Sciatic nerve (tissue), 2 donors: ENCODE measurements around the gene PEPD. TPM values are rescaled to one million over a fixed set of nuclear protein-coding genes. Genes with fewer than 3 reads are reported as not detected.
A peak's percentile ranks its signal among the peaks of the same experiment; 100 is the strongest.
"Not testable (repeated sequence)": the region's sequence is repeated elsewhere in the genome, so short reads cannot be mapped to it uniquely, and the experiment has no call there.

Experiments used
- ATAC-seq: fragments of 200-7000 bp; cut with Tn5 transposase; one replicate; pipeline ENCODE4 v1.9.1; 2020; ENCODE audit warnings: mild to moderate bottlenecking, moderate library complexity
- DNase-seq: peaks from one replicate; pipeline ENCODE4 v3.0.0-alpha.2; 2020; ENCODE audit warnings: low spot score
- intact Hi-C: fragments of 100-400 bp; cut with DNase I; formaldehyde crosslinking; loops from one replicate; pipeline ENCODE4 v1.14.2; 2022
- total RNA-seq: library from RNA; stranded (reverse); fragmentation: NEBNext Ultra II Directional; extraction: Animal tissue kit (Norgen Biotek cat#: 25700); gene quantifications from one replicate; pipeline ENCODE4 v1.2.1, GENCODE V29; 2021
- donor health status: DM: no; HTN: no; CAD: no.
- donor health status: DM: no; HTN: no; CAD: no.

Gene PEPD
- total RNA-seq, 1 donor from 2014 or later: 62.8 TPM

- ATAC-seq: no peak
- DNase-seq: no peak
- intact Hi-C loops: no loop called here
Observed at GRCh38 chr19:33502521-33502920, 19.1 kb downstream of the PEPD start.

GRCh38 chr19:33501693-33502356, 19.8 kb downstream of the PEPD start:
- no peak for ATAC-seq
- DNase-seq: no peak
- intact Hi-C loops: no loop called here

GRCh38 chr19:33500991-33501390, 20.6 kb downstream of the PEPD start:
- no peak for DNase-seq
- no peak for ATAC-seq
- intact Hi-C loops: no loop called here

- DNase-seq (no peak), ATAC-seq (no peak)
- intact Hi-C loops: no loop called here
Observed at GRCh38 chr19:33500586-33500985, 21.0 kb downstream of the PEPD start.

- no peak for DNase-seq
- no peak for ATAC-seq
- intact Hi-C loops: no loop called here
Observed at GRCh38 chr19:33499671-33500506, 21.7 kb downstream of the PEPD start.

GRCh38 chr19:33499248-33499647, 22.3 kb downstream of the PEPD start:
- ATAC-seq: no peak
- DNase-seq: no peak
- intact Hi-C loops: no loop called here

GRCh38 chr19:33498391-33499000, 23.1 kb downstream of the PEPD start:
- ATAC-seq (no peak), DNase-seq (no peak)
- intact Hi-C loops: no loop called here

GRCh38 chr19:33497778-33498175, 23.8 kb downstream of the PEPD start:
- ATAC-seq (no peak), DNase-seq (no peak)
- intact Hi-C loops: no loop called here

- DNase-seq (no peak), ATAC-seq (no peak)
- intact Hi-C loops: no loop called here
Observed at GRCh38 chr19:33497131-33497777, 24.3 kb downstream of the PEPD start.

- DNase-seq: no peak
- no peak for ATAC-seq
- intact Hi-C loops: no loop called here
Observed at GRCh38 chr19:33496038-33496895, 25.3 kb downstream of the PEPD start.

- no peak for ATAC-seq
- DNase-seq: no peak
Observed at GRCh38 chr19:33493401-33494275, 28.0 kb downstream of the PEPD start.

GRCh38 chr19:33492951-33493350, 28.6 kb downstream of the PEPD start:
- ATAC-seq (no peak), DNase-seq (no peak)
- intact Hi-C loops: no loop called here

More at GRCh38 chr19:33493401-33494275, 28.0 kb downstream of the PEPD start:
- intact Hi-C loops: no loop called here

GRCh38 chr19:33492090-33492489, 29.5 kb downstream of the PEPD start:
- DNase-seq (no peak), ATAC-seq (no peak)
- intact Hi-C loops: no loop called here

GRCh38 chr19:33490596-33490995, 31.0 kb downstream of the PEPD start:
- not testable (repeated sequence) for ATAC-seq, DNase-seq

GRCh38 chr19:33490041-33490451, 31.5 kb downstream of the PEPD start:
- DNase-seq (peak; percentile 42), ATAC-seq (no peak)
- intact Hi-C loops: no loop called here

More at GRCh38 chr19:33490596-33490995, 31.0 kb downstream of the PEPD start:
- intact Hi-C loops: not testable (repeated sequence)

- intact Hi-C loops: no loop called here
- DNase-seq (peak; percentile 43), ATAC-seq (no peak)
Observed at GRCh38 chr19:33488826-33489225, 32.8 kb downstream of the PEPD start.

- intact Hi-C loops: no loop called here
- DNase-seq: peak; percentile 33
- ATAC-seq: no peak
Observed at GRCh38 chr19:33487901-33488800, 33.4 kb downstream of the PEPD start.
